SK-N-SH (cell line): ENCODE data around the gene KRTAP5-8. TPM values are rescaled to one million over a fixed set of nuclear protein-coding genes. Genes with fewer than 3 reads are reported as not detected.

Experiments used
- CTCF ChIA-PET: fragments of 300-600, 350-600 bp; formaldehyde crosslinking; extraction: SDS; loops from one replicate; lab custom pipeline; 2021; lab: Yijun Ruan, JAX
- POLR2A ChIA-PET: fragments of 350-600 bp; sonication (Branson Sonifier 250); formaldehyde crosslinking; extraction: SDS; loops from one replicate; lab custom pipeline; 2020; ENCODE audit warnings: antibody characterized with exemption, inconsistent platforms; lab: Yijun Ruan, JAX
- DNase-seq: peaks from one replicate; pipeline ENCODE4 v3.0.0; 2012
- H2AFZ ChIP-seq: fragments of 200-600 bp; sonication (generic); 2 replicates; pipeline ENCODE4 v1.8.1; 2016; ENCODE audit warnings: antibody characterized with exemption, mild to moderate bottlenecking, low read depth
- H3F3A ChIP-seq: fragments of 200-600 bp; sonication (generic); replicated peaks from 2 replicates; pipeline ENCODE3; 2016; ENCODE audit warnings: antibody characterized with exemption, mild to moderate bottlenecking; ENCODE audit not compliant: insufficient read depth
- H3K27ac ChIP-seq, 2 experiments: fragments of 200-500 bp in 1 of 2; fragments of 200-600 bp in 1 of 2; sonication (Bioruptor generic) in 1 of 2; sonication (generic), shearing (Covaris generic) in 1 of 2; 2 replicates each; pipeline versions ENCODE4 v1.5.1 to v1.6.1; 2014 to 2016; ENCODE audit warnings: low read depth in 2 of 2, inconsistent platforms in 1 of 2, low read length in 1 of 2, mild to moderate bottlenecking in 1 of 2, mixed read lengths in 1 of 2
- H3K27me3 ChIP-seq: fragments of 200-600 bp; sonication (generic), shearing (Covaris generic); 2 replicates; pipeline ENCODE4 v1.6.1; 2016; ENCODE audit warnings: mixed run types; ENCODE audit not compliant: insufficient read depth
- H3K36me3 ChIP-seq, 2 experiments: fragments of 200-500 bp in 1 of 2; fragments of 200-600 bp in 1 of 2; sonication (Bioruptor generic) in 1 of 2; sonication (generic) in 1 of 2; replicated peaks in 1 of 2; 2 replicates each; pipeline versions ENCODE3 to v1.5.1; 2014 to 2016; ENCODE audit warnings: low read length in 1 of 2, mild to moderate bottlenecking in 1 of 2; ENCODE audit not compliant: insufficient read depth in 2 of 2, control insufficient read depth in 1 of 2
- H3K4me1 ChIP-seq, 2 experiments: fragments of 200-500 bp in 1 of 2; fragments of 200-600 bp in 1 of 2; sonication (Bioruptor generic) in 1 of 2; sonication (generic), shearing (Covaris generic) in 1 of 2; 2 replicates each; pipeline versions ENCODE4 v1.5.1 to v1.6.1; 2014 to 2016; ENCODE audit warnings: low read depth in 1 of 2, low read length in 1 of 2, mixed run types in 1 of 2; ENCODE audit not compliant: insufficient read depth in 2 of 2, control insufficient read depth in 1 of 2
- H3K4me2 ChIP-seq: fragments of 200-600 bp; sonication (generic), shearing (Covaris generic); 2 replicates; pipeline ENCODE4 v1.6.1; 2017; ENCODE audit warnings: mixed run types
- H3K4me3 ChIP-seq, 2 experiments: fragments of 200-500 bp in 1 of 2; fragments of 200-600 bp in 1 of 2; sonication (Bioruptor generic) in 1 of 2; sonication (generic), shearing (Covaris generic) in 1 of 2; 2 replicates each; pipeline versions ENCODE4 v1.5.1 to v1.8.1; 2014 to 2016; ENCODE audit warnings: low read depth in 2 of 2, inconsistent platforms in 1 of 2, low read length in 1 of 2, mild to moderate bottlenecking in 1 of 2, mixed read lengths in 1 of 2, moderate library complexity in 1 of 2
- H3K79me2 ChIP-seq: fragments of 200-600 bp; sonication (generic); 2 replicates; pipeline ENCODE4 v1.8.1; 2017; ENCODE audit warnings: mild to moderate bottlenecking; ENCODE audit not compliant: insufficient read depth
- H3K9ac ChIP-seq: fragments of 200-600 bp; sonication (generic); 2 replicates; pipeline ENCODE4 v1.6.1; 2017; ENCODE audit warnings: mixed run types
- H3K9me2 ChIP-seq: fragments of 200-600 bp; sonication (generic); 2 replicates; pipeline ENCODE4 v1.6.1; 2017; ENCODE audit warnings: mixed run types
- H3K9me3 ChIP-seq: fragments of 200-600 bp; sonication (generic); 2 replicates; pipeline ENCODE4 v1.6.1; 2017; ENCODE audit warnings: mixed run types, mild to moderate bottlenecking, moderate library complexity
- H4K20me1 ChIP-seq: fragments of 200-600 bp; sonication (generic); 2 replicates; pipeline ENCODE4 v1.6.1; 2017; ENCODE audit warnings: mild to moderate bottlenecking, mixed run types; ENCODE audit not compliant: insufficient read depth
- CTCF ChIP-seq: fragments of 200-600 bp; sonication (generic); IDR thresholded peaks from 2 replicates; pipeline ENCODE4 v1.6.1; 2017; ENCODE audit warnings: antibody characterized with exemption, mild to moderate bottlenecking, moderate library complexity
- ELF1 ChIP-seq: IDR thresholded peaks from 2 replicates; pipeline ENCODE4 v1.4.0; 2012
- FOSL2 ChIP-seq: IDR thresholded peaks from 2 replicates; pipeline ENCODE4 v1.4.0; 2012; ENCODE audit warnings: low read depth, mild to moderate bottlenecking, moderate library complexity, borderline replicate concordance
- GATA2 ChIP-seq: sonication (generic); formaldehyde crosslinking; IDR thresholded peaks from 2 replicates; pipeline ENCODE4 v1.5.0; 2020; ENCODE audit warnings: mild to moderate bottlenecking, missing genetic modification reagents
- MXI1 ChIP-seq: IDR thresholded peaks from 2 replicates; pipeline ENCODE4 v1.6.1; 2012; ENCODE audit warnings: mild to moderate bottlenecking, low read depth, low read length, improper control_type of control experiment
- PBX3 ChIP-seq: IDR thresholded peaks from 2 replicates; pipeline ENCODE4; 2012
- RCOR1 ChIP-seq: fragments of 150-350 bp; IDR thresholded peaks from 2 replicates; pipeline ENCODE4 v1.6.1; 2017; ENCODE audit warnings: antibody characterized with exemption, low read length
- REST ChIP-seq: IDR thresholded peaks from 2 replicates; pipeline ENCODE4 v1.6.1; 2012; ENCODE audit warnings: mild to moderate bottlenecking, low read depth, low read length, moderate library complexity
- RFX5 ChIP-seq: IDR thresholded peaks from 2 replicates; pipeline ENCODE4 v1.6.1; 2012; ENCODE audit warnings: mild to moderate bottlenecking, improper control_type of control experiment, low read length
- RXRA ChIP-seq: IDR thresholded peaks from 2 replicates; pipeline ENCODE4 v1.4.0; 2012; ENCODE audit warnings: low read depth, mild to moderate bottlenecking, borderline replicate concordance
- TAF1 ChIP-seq: IDR thresholded peaks from 2 replicates; pipeline ENCODE4 v1.6.1; 2012; ENCODE audit warnings: low read depth, mild to moderate bottlenecking, low read length, moderate library complexity, borderline replicate concordance
- TEAD4 ChIP-seq: IDR thresholded peaks from 2 replicates; pipeline ENCODE4 v1.4.0; 2012; ENCODE audit warnings: mild to moderate bottlenecking, borderline replicate concordance; ENCODE audit not compliant: insufficient read depth
- USF1 ChIP-seq: IDR thresholded peaks from 2 replicates; pipeline ENCODE4 v1.4.0; 2012; ENCODE audit warnings: low read depth, borderline replicate concordance
- YY1 ChIP-seq: IDR thresholded peaks from 2 replicates; pipeline ENCODE4 v1.4.0; 2012; ENCODE audit warnings: low read depth, mild to moderate bottlenecking
- WGBS: methylation state at CpG from one replicate; pipeline ENCODE4 v1.1.6; 2017; ENCODE audit warnings: low lambda C conversion rate; 5-methylcytosine and 5-hydroxymethylcytosine counted together
- polyA plus RNA-seq, 3 experiments: library from polyadenylated mRNA; depleted of rRNA; stranded (reverse); fragments of >200 nt; gene quantifications; 2 replicates each; pipeline ENCODE4 v1.2.3, GENCODE V29; 2012
- TF ChIP-seq, protein P1 (sequence below): IDR thresholded peaks from 2 replicates; pipeline ENCODE4 v1.4.0; 2012; ENCODE audit warnings: low read depth

KRTAP5-8 gene
- polyA plus RNA-seq, 1 of the 3 experiments (the other 2 are of a cell fraction), result not detected

DNA sequence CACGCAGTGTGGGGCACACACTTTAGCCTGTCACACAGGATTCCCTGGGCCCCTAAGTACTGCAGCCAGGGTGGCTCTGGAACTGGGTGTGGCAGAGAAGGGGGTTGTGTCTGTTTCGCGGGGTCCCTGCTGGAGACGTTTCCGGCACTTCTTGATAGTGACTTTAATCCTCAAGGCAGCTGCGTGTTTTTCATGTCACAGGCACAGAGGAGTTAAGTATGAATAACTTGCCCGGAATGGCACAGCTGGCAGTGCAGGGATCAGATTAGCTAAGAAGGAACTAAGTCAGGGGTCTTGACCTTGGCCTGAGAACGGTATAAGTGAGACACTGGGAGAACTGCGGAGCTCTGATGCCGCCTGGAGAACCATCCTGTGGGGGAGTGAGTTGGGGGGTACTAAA lies 18.3 kb upstream of the KRTAP5-8 start:
- ChIA-PET POLR2A (interaction anchor here (0.7 kb wide), 1 partner anchor 748 kb away, joined by 3 read pairs; no protein-coding TSS in a partner anchor), CTCF (interaction anchor here (0.6 to 1.7 kb wide), 2 partner anchors 15 to 60 kb away, joined by 3 to 5 read pairs; no protein-coding TSS in a partner anchor)
- Histone ChIP-seq H3K27me3 (no peaks in the 10 kb centered on the region), H3K27ac (no peak overlapping the region), H3K4me1 (no peaks in the 10 kb centered on the region), H3K9ac (no peak overlapping the region), H3K4me3 (no peak overlapping the region), H3K9me3 (no peaks in the 10 kb centered on the region), H3K4me2 (no peak overlapping the region), H4K20me1 (no peaks in the 10 kb centered on the region), H3K79me2 (no peaks in the 10 kb centered on the region), H3F3A (no peaks in the 10 kb centered on the region), H3K9me2 (no peaks in the 10 kb centered on the region), H3K36me3 (no peaks in the 10 kb centered on the region), H2AFZ (no peak overlapping the region)
- WGBS, result 68% methylated on average over 10 of the region's 10 CpGs
- TF ChIP-seq YY1, result no peak
- TF ChIP-seq, protein P1, sequence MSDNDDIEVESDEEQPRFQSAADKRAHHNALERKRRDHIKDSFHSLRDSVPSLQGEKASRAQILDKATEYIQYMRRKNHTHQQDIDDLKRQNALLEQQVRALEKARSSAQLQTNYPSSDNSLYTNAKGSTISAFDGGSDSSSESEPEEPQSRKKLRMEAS, result no peak
- no peak for TF ChIP-seq MXI1
- no peak for TF ChIP-seq USF1
- TF ChIP-seq FOSL2, result no peak
- TF ChIP-seq GATA2 (CRISPR knock-in tag), result no peak
- TF ChIP-seq TEAD4, result no peak
- TF ChIP-seq ELF1, result no peak
- no peak for TF ChIP-seq RFX5
- TF ChIP-seq CTCF, result no peak
- no peak for TF ChIP-seq RXRA
- TF ChIP-seq REST, result no peak
- TF ChIP-seq RCOR1, result no peak
- no peak for TF ChIP-seq TAF1
- TF ChIP-seq PBX3, result no peak
- no peak for DNase-seq
